Bronchial epithelial cell (primary cell): ENCODE results near the gene SGCE. TPM values are rescaled to one million over a fixed set of nuclear protein-coding genes. Genes with fewer than 3 reads are reported as not detected.

Source experiments
- DNase-seq: peaks from one replicate; pipeline ENCODE4 v3.0.0-alpha.2; 2010; ENCODE audit warnings: low read depth
- FAIRE-seq: peaks from 2 replicates; lab custom pipeline; 2011; peaks lifted over from hg19 to GRCh38; lab: Jason Lieb, UNC
- H3K27me3 ChIP-seq: 2 replicates; pipeline ENCODE4 v1.5.1; 2011; ENCODE audit warnings: low read length; ENCODE audit not compliant: control insufficient read depth, insufficient read depth
- H3K36me3 ChIP-seq: 2 replicates; pipeline ENCODE4 v1.5.1; 2011; ENCODE audit warnings: low read length; ENCODE audit not compliant: control insufficient read depth, insufficient read depth
- H3K4me3 ChIP-seq: 2 replicates; pipeline ENCODE4 v1.5.1; 2011; ENCODE audit warnings: mild to moderate bottlenecking, low read depth, low read length, control low read depth
- total RNA-seq: library from RNA; depleted of rRNA; stranded (reverse); fragments of >200 nt; gene quantifications from 2 replicates; pipeline ENCODE4 v1.2.1, GENCODE V29; 2014
- TF ChIP-seq, protein P1 (sequence below): IDR thresholded peaks from 2 replicates; pipeline ENCODE4 v1.5.1; 2011; ENCODE audit warnings: mild to moderate bottlenecking, moderate library complexity, low read length, control low read depth, inconsistent platforms; ENCODE audit not compliant: insufficient read depth, severe bottlenecking

Gene SGCE
- total RNA-seq, 1 donor from 2014 or later = 20.0 TPM

DNA sequence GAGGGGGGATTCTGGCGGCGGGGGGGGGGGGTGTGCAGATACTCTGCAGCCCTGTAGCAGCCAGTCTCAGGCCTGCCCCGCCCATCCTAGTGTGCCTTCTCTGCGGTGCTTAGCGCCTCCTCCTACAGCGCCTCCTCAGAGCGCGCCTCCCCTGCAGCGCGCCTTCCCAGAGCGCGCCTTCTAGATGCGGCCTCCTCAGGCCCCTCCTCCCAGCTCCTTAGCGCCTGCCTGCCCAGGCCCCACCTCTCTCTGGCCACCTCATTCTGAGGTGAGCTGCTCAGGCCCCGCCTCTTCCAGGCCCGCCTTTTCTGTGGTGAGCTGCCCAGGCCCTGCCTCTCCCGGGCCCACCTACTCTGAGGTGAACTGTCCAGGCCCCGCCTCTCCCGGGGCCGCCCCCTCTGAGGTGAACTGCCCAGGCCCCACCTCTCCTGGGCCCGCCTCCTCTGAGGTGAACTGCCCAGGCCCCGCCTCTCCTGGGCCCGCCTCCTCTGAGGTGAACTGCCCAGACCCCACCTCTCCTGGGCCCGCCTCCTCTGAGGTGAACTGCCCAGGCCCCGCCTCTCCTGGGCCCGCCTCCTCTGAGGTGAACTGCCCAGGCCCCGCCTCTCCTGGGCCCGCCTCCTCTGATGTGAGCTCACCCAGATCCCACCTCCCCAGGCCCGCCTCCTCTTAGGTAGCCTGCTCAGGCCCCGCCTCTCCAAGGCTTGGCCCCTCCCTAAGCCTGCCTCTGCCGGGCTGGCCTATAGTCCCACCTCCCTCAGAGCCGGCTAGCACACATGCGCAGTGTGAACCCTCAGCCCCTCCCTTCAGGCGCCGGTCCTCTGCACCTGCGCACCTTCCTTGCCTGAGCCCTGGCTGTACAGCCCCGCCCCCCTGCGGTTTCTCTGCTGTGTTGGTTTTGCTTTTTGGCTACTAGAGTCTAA lies 2.1 kb upstream of the SGCE start:
- TF ChIP-seq, protein P1, sequence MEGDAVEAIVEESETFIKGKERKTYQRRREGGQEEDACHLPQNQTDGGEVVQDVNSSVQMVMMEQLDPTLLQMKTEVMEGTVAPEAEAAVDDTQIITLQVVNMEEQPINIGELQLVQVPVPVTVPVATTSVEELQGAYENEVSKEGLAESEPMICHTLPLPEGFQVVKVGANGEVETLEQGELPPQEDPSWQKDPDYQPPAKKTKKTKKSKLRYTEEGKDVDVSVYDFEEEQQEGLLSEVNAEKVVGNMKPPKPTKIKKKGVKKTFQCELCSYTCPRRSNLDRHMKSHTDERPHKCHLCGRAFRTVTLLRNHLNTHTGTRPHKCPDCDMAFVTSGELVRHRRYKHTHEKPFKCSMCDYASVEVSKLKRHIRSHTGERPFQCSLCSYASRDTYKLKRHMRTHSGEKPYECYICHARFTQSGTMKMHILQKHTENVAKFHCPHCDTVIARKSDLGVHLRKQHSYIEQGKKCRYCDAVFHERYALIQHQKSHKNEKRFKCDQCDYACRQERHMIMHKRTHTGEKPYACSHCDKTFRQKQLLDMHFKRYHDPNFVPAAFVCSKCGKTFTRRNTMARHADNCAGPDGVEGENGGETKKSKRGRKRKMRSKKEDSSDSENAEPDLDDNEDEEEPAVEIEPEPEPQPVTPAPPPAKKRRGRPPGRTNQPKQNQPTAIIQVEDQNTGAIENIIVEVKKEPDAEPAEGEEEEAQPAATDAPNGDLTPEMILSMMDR = peak; percentile 6
- FAIRE-seq (no peak), DNase-seq (peak; percentile 88)
- H3K27me3 ChIP-seq = no peaks in the 10 kb centered on the region
- no peaks in the 10 kb centered on the region for H3K36me3 ChIP-seq
- peak overlapping the region; percentile 64 for H3K4me3 ChIP-seq

DNA sequence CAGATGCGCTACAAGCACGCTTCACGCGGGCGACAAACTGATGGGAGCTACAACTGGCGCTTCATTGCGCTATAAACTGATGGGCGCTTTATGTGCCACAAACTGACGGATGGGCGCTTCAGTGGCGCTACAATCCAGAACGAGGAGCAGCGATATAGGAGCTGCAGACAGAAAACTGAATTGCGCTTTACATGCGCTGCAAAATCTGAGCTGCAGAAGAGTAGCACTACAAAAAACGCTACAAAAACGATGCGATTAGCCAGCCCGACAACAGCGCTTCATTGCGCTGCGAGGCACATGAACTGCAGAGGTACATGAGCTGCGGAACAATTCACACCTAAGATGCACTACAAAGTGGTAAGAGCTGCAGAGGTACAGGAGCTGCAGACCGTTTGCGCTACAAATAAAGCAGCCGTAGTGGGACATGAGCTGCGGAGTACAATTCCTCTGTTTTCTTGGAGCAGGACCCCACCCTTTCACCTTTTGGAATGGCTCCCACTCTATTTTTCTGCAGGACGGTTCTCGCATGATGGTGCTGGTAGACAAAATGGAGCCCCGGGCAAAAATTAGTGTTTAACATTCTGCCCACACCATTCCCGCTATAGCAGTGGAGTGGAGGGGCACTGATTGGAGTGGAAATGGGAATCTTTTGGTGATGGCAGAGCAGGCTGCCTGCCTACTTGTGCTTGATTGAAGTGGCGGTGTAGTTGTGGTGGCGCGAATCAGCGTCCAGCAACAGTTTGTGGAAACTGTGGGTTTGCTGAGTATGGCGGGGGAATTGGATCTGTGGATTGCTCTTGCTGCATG lies 1.2 kb upstream of the SGCE start:
- H3K27me3 ChIP-seq = no peaks in the 10 kb centered on the region
- DNase-seq (peak; percentile 34), FAIRE-seq (no peak)
- H3K36me3 ChIP-seq = no peaks in the 10 kb centered on the region
- TF ChIP-seq, protein P1 = no peak
- H3K4me3 ChIP-seq = peak overlapping the region; percentile 64

DNA sequence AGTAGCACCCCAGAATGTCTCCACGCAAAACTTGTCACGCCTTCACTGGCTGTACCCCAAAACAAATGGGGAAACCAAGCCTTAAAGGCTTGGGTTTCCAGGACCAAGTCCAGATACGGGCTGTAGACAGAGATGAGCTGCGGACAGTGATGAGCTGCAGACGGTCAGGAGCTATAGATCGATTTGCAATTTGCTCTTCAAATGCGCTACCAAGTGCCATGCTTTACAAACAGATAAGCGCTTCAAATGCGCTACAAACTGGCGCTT lies 658 bp upstream of the SGCE start:
- peak overlapping the region; percentile 64 for H3K4me3 ChIP-seq
- no peaks in the 10 kb centered on the region for H3K27me3 ChIP-seq
- DNase-seq = no peak
- TF ChIP-seq, protein P1 = no peak
- FAIRE-seq = no peak
- H3K36me3 ChIP-seq = no peaks in the 10 kb centered on the region

DNA sequence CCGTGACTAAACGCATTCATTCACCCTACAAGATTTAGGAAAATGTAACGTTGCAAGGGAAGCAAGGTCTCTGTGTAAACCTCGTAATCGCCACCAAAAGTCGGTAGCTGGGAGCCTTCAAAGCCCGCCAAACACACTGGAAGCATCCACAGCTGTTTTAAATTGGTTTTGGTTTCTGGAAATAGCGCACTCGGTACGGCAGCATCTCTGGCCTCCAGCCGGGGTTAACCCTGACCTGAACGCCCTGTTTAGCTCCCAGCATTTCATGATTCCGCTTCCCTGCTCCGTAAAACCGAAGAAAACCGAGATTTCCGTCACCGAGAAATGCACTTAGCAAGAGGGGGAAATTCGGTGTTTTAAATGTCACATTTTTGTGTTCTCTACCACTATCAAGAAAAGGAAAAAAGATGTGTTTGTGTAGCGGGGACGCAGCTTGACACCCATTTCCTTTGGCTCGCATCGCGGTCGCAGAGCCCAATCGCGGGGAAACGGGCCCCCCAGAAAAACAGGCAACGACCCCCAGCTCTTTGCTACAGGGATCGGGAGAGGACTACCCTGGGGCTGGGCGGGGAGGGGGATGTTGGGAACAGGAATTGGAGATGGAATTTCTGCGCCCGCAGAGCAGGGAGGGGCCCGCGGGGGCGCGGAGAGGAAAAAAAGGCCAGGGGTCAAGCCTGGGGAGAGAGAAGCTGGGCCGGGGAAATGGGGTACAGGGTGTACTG lies 646 bp downstream of the SGCE start:
- no peak for DNase-seq
- no peaks in the 10 kb centered on the region for H3K27me3 ChIP-seq

DNA sequence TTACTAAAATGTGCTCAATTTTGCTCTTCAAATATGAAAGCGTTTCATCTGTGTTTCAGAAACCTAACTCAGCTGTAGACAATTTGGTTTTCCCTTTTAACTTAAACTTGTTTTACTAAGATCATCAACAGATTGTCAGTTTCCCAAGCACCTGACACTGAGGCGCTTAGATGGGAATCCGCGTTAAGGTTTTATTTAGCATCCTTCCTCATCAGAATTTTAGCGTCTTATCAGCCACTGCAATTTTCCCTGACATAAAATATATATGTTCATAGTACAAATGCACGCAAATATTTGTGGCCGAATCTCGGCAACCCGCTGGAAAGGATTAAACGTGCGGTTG lies 1.2 kb downstream of the SGCE start:
- Histone ChIP-seq H3K4me3 (peak overlapping the region; percentile 64), H3K27me3 (no peaks in the 10 kb centered on the region), H3K36me3 (no peaks in the 10 kb centered on the region)
- TF ChIP-seq, protein P1 = no peak
- FAIRE-seq (no peak), DNase-seq (no peak)

More for the DNA sequence above, 646 bp downstream of the SGCE start:
- FAIRE-seq = no peak
- Histone ChIP-seq H3K36me3 (no peaks in the 10 kb centered on the region), H3K4me3 (peak overlapping the region; percentile 64)
- TF ChIP-seq, protein P1 = no peak
